Measurements from ENCODE around the gene CCDC92. TPM values are rescaled to one million over a fixed set of nuclear protein-coding genes. Genes with fewer than 3 reads are reported as not detected.

The CCDC92 gene
- total RNA-seq, 8 experiments from 2014 or later = 11.7 to 42.2 (median 25.7) TPM

DNA sequence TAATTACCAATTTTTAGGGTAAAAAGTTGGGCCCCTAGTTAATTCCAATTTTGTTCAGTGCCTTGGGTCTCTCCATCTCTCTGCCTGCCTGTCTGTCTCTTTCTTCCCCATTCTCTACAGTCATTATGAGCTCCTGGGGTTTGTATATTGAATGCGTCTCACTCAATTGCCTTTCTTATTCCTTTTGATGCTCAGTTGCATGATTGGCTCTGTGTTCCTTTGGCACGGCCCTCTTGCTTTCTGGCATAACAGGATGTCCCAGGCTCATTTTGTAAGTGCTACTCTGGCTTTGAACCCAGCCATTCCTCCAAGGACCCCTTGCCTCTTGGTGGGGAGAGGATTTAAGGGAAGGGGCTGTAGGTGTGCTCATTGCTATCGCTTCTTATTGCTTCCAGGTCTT is 36.0 kb upstream of the CCDC92 start:
- H3K4me1 ChIP-seq (replicated peaks in 1 of 2) = peaks cover 20 to 26% of the 10 kb centered on the region in 2 donors
- no peak overlapping the region for H3K27ac ChIP-seq
- H3K4me3 ChIP-seq = no peak overlapping the region
- in situ Hi-C loops (cut with MboI; ENCODE audit: low pct_unique_long_range_greater_than_20kb in 2 of 9, low sequenced_read_pairs in 9 of 9, unreplicated experiment in 9 of 9) = no loop called here
- 47 to 100% (median 78%) methylated on average over 1 to 3 of the region's 3 CpGs; no CpG with 5 or more reads in 2 of the 10 experiments for WGBS, 10 experiments
- no peak for ATAC-seq (replicated peaks in 6 of 8)

- peak; percentile 32 to 92 (median 60) for ATAC-seq (replicated peaks in 6 of 8)
- in situ Hi-C loops (cut with MboI; ENCODE audit: low pct_unique_long_range_greater_than_20kb in 2 of 9, low sequenced_read_pairs in 9 of 9, unreplicated experiment in 9 of 9) = no loop called here
- Histone ChIP-seq H3K27ac (no peak overlapping the region), H3K4me1 (replicated peaks in 1 of 2) (peaks cover 20 to 26% of the 10 kb centered on the region in 2 donors), H3K4me3 (no peak overlapping the region)
- 37 to 86% (median 62%) methylated on average over 3 to 9 of the region's 9 CpGs for WGBS, 10 experiments
These were observed 35.4 kb upstream of the CCDC92 start for GRCh38 chr12:124007826-124008570.

DNA sequence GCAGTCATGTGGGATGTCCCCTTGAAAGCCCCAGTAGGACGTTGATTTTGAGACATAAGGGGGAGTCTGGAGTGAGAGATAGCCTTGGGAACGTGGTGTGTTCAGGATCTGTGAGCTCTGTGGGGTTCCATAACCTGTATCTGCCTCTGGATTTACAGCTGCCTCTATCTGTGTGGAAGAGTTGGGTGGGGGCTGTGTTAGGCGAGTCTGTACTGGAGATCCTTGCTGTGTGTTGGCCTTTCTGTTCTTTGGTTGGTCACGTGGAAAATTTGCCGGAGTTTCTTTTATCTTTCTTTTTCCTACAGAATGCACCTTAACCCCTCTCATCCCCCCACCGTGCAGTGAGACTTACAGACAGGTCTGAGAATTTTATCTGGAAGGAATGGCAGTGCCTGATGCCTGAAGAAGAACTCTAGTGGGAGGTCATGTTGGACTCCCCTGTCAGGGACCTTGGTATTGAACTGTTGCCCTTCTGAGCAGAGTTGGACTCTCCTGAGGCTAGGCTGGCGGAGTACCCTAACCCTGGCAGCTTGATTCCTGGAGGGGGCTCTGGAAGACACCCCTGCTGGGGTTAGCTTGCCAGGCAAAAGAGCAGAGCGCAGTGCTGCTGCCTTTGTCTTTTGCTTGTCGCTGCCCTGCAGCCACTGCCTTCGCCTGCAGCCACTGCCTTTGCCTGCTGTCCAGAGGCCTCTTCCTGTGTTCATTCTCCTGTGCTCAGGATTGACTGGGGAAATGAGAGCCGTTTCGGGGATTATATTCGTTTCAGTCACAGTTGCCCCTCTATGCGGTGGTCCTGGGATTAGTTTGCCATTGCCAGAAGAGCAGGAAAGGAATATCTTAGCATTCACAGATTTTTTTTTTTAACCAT is 34.4 kb upstream of the CCDC92 start:
- WGBS, 10 experiments = 42 to 100% (median 80%) methylated on average over 2 to 12 of the region's 14 CpGs
- H3K4me3 ChIP-seq = no peak overlapping the region

GRCh38 chr12:124006085-124006845 is 33.6 kb upstream of the CCDC92 start:
- H3K27ac ChIP-seq = no peak overlapping the region
- WGBS, 10 experiments = 71 to 100% (median 86%) methylated on average over 2 to 9 of the region's 11 CpGs; no CpG with 5 or more reads in 3 of the 10 experiments
- in situ Hi-C loops (cut with MboI; ENCODE audit: low pct_unique_long_range_greater_than_20kb in 2 of 9, low sequenced_read_pairs in 9 of 9, unreplicated experiment in 9 of 9) = no loop called here
- H3K4me3 ChIP-seq = no peak overlapping the region
- peaks cover 20 to 26% of the 10 kb centered on the region in 2 donors for H3K4me1 ChIP-seq (replicated peaks in 1 of 2)
- peak in 1 of 8 experiments; percentile 12 for ATAC-seq (replicated peaks in 6 of 8)

More for the DNA sequence above, 34.4 kb upstream of the CCDC92 start:
- ATAC-seq (replicated peaks in 6 of 8) = peak in 5 of 8 experiments; percentile 37 to 72 (median 58)
- peak overlapping the region in 1 of 2 donors; percentile 3 for H3K27ac ChIP-seq
- H3K4me1 ChIP-seq (replicated peaks in 1 of 2) = peaks cover 20 to 26% of the 10 kb centered on the region in 2 donors
- in situ Hi-C loops (cut with MboI; ENCODE audit: low pct_unique_long_range_greater_than_20kb in 2 of 9, low sequenced_read_pairs in 9 of 9, unreplicated experiment in 9 of 9) = no loop called here

GRCh38 chr12:124004233-124004875 is 31.7 kb upstream of the CCDC92 start:
- H3K4me1 ChIP-seq (replicated peaks in 1 of 2) = peaks cover 22 to 26% of the 10 kb centered on the region in 2 donors
- 80 to 100% (median 99%) methylated on average over 1 to 9 of the region's 9 CpGs; no CpG with 5 or more reads in 4 of the 10 experiments for WGBS, 10 experiments
- ATAC-seq (replicated peaks in 6 of 8) = no peak
- in situ Hi-C loops (cut with MboI; ENCODE audit: low pct_unique_long_range_greater_than_20kb in 2 of 9, low sequenced_read_pairs in 9 of 9, unreplicated experiment in 9 of 9) = no loop called here
- H3K27ac ChIP-seq = no peak overlapping the region
- H3K4me3 ChIP-seq = no peak overlapping the region

- H3K4me1 ChIP-seq (replicated peaks in 1 of 2) = peaks cover 18 to 23% of the 10 kb centered on the region in 2 donors
These were observed 30.0 kb upstream of the CCDC92 start for GRCh38 chr12:124002654-124003053.

GRCh38 chr12:124002021-124002644 is 29.5 kb upstream of the CCDC92 start:
- ATAC-seq (replicated peaks in 6 of 8) = peak in 3 of 8 experiments; percentile 27 to 96 (median 85)
- WGBS, 10 experiments = 0 to 100% (median 89%) methylated on average over 1 to 6 of the region's 6 CpGs
- in situ Hi-C loops (cut with MboI; ENCODE audit: low pct_unique_long_range_greater_than_20kb in 2 of 9, low sequenced_read_pairs in 9 of 9, unreplicated experiment in 9 of 9) = no loop called here
- peaks cover 20 to 23% of the 10 kb centered on the region in 2 donors for H3K4me1 ChIP-seq (replicated peaks in 1 of 2)
- no peak overlapping the region for H3K27ac ChIP-seq
- no peak overlapping the region for H3K4me3 ChIP-seq

More at GRCh38 chr12:124002654-124003053, 30.0 kb upstream of the CCDC92 start:
- in situ Hi-C loops (cut with MboI; ENCODE audit: low pct_unique_long_range_greater_than_20kb in 2 of 9, low sequenced_read_pairs in 9 of 9, unreplicated experiment in 9 of 9) = no loop called here
- no peak overlapping the region for H3K27ac ChIP-seq
- no peak overlapping the region for H3K4me3 ChIP-seq
- WGBS, 10 experiments = 71 to 100% (median 100%) methylated on average over 1 to 2 of the region's 2 CpGs; no CpG with 5 or more reads in 3 of the 10 experiments
- ATAC-seq (replicated peaks in 6 of 8) = peak in 1 of 8 experiments; percentile 9

DNA sequence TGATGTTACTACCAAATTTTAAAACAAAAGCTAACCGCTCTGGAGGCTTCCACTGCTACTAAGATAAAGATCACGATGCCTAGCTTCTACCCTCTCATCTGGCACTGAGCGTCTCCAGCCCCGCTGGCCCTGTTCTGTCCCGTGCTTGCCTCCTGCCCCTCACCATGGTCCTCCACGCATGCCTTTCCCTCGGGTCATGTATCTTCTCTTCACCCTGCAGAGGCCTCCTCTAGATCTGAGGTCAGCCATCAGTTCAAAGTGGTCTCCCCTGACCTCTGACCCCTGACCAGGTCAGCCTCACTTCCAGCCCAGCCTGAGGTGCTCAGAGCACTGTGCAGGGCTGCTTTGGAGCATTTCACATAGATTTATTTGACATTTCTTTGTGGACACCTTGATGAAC is 28.7 kb upstream of the CCDC92 start:
- no peak overlapping the region for H3K27ac ChIP-seq
- in situ Hi-C loops (cut with MboI; ENCODE audit: low pct_unique_long_range_greater_than_20kb in 2 of 9, low sequenced_read_pairs in 9 of 9, unreplicated experiment in 9 of 9) = no loop called here
- peaks cover 22 to 23% of the 10 kb centered on the region in 2 donors for H3K4me1 ChIP-seq (replicated peaks in 1 of 2)
- 84 to 100% (median 97%) methylated on average over 1 to 7 of the region's 7 CpGs; no CpG with 5 or more reads in 4 of the 10 experiments for WGBS, 10 experiments
- no peak overlapping the region for H3K4me3 ChIP-seq
- no peak for ATAC-seq (replicated peaks in 6 of 8)

- Histone ChIP-seq H3K4me1 (replicated peaks in 1 of 2) (peaks cover 30 to 33% of the 10 kb centered on the region in 2 donors), H3K27ac (no peak overlapping the region), H3K4me3 (no peak overlapping the region)
- in situ Hi-C loops (cut with MboI; ENCODE audit: low pct_unique_long_range_greater_than_20kb in 2 of 9, low sequenced_read_pairs in 9 of 9, unreplicated experiment in 9 of 9) = no loop called here
- 82 to 100% (median 94%) methylated on average over 1 to 5 of the region's 5 CpGs; no CpG with 5 or more reads in 2 of the 10 experiments for WGBS, 10 experiments
- ATAC-seq (replicated peaks in 6 of 8) = no peak
These were observed 27.5 kb upstream of the CCDC92 start for GRCh38 chr12:124000111-124000510.

DNA sequence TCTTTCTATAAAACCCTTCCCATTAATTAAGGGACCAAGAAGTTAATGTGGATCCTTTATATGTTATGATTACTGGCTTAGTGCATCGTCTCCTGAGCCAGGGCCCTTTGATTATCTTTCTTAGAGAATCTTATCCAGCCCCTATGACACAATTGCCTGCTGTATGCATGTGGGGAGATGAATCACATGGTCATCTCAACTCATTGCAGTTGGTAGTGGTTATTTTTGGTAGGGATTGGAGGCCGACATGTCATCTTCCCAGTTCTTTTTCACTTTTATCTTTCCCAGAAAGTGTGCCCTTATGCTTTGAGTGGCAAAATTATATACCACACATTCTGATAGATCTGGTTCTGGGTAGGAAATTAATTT is 26.3 kb upstream of the CCDC92 start:
- ATAC-seq (replicated peaks in 6 of 8) = no peak
- no peak overlapping the region for H3K4me3 ChIP-seq
- no peak overlapping the region for H3K27ac ChIP-seq
- H3K4me1 ChIP-seq (replicated peaks in 1 of 2) = peaks cover 30 to 38% of the 10 kb centered on the region in 2 donors
- in situ Hi-C loops (cut with MboI; ENCODE audit: low pct_unique_long_range_greater_than_20kb in 2 of 9, low sequenced_read_pairs in 9 of 9, unreplicated experiment in 9 of 9) = no loop called here
- 52 to 100% (median 91%) methylated on average over 1 to 2 of the region's 2 CpGs; no CpG with 5 or more reads in 4 of the 10 experiments for WGBS, 10 experiments

GRCh38 chr12:123998344-123998990 is 25.8 kb upstream of the CCDC92 start:
- 22 to 100% (median 100%) methylated on average over 1 to 2 of the region's 2 CpGs; no CpG with 5 or more reads in 5 of the 10 experiments for WGBS, 10 experiments
- ATAC-seq (replicated peaks in 6 of 8) = no peak
- in situ Hi-C loops (cut with MboI; ENCODE audit: low pct_unique_long_range_greater_than_20kb in 2 of 9, low sequenced_read_pairs in 9 of 9, unreplicated experiment in 9 of 9) = no loop called here
- Histone ChIP-seq H3K27ac (no peak overlapping the region), H3K4me3 (no peak overlapping the region), H3K4me1 (replicated peaks in 1 of 2) (peaks cover 30 to 38% of the 10 kb centered on the region in 2 donors)

All from motor neuron (in vitro differentiated cells).